Measurements from ENCODE around the gene ABCA9. TPM values are rescaled to one million over a fixed set of nuclear protein-coding genes. Genes with fewer than 3 reads are reported as not detected.

Gene ABCA9
- total RNA-seq, 4 donors from 2014 or later, result 6.0 to 38.2 (median 8.5) TPM

DNA sequence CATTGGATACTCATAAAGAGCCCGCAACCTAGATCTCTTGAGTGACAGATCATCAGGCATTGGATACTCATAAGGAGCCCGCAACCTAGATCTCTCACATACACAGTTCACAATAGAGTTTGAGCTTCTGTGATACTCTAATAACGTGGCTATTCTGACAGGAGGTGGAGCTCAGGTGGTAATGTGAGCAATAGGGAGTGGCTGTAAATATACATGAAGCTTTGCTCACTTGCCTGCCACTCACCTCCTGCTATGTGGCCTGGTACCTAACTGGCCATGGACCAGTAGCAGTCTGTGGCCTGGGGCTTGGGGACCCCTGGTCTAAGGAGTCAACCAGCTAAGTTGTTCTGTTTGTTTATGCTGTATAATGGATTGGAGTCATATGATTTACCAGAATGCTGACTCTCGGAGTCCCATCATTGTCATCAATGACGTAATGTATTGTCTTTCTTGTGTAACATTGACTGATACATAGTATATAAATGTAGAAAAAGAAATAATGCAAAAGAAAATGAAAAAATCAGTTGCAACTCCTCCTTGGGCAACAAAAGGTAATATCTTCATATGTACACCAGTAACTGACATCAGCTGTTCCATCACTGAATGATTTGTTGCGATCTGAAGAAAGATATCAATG, 17.5 kb downstream of the ABCA9 start:
- no peaks in the 10 kb centered on the region for H3K27me3 ChIP-seq
- H3K9me3 ChIP-seq, result no peaks in the 10 kb centered on the region
- intact Hi-C loops (cut with DNase I; ENCODE audit: low total_unique reads), result no loop called here
- ATAC-seq (no peak), DNase-seq (no peak)
- no peak overlapping the region for H3K27ac ChIP-seq
- no peak for TF ChIP-seq POLR2A (IDR thresholded peaks at IDR 0.05)
- TF ChIP-seq, protein P1, sequence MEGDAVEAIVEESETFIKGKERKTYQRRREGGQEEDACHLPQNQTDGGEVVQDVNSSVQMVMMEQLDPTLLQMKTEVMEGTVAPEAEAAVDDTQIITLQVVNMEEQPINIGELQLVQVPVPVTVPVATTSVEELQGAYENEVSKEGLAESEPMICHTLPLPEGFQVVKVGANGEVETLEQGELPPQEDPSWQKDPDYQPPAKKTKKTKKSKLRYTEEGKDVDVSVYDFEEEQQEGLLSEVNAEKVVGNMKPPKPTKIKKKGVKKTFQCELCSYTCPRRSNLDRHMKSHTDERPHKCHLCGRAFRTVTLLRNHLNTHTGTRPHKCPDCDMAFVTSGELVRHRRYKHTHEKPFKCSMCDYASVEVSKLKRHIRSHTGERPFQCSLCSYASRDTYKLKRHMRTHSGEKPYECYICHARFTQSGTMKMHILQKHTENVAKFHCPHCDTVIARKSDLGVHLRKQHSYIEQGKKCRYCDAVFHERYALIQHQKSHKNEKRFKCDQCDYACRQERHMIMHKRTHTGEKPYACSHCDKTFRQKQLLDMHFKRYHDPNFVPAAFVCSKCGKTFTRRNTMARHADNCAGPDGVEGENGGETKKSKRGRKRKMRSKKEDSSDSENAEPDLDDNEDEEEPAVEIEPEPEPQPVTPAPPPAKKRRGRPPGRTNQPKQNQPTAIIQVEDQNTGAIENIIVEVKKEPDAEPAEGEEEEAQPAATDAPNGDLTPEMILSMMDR (IDR thresholded peaks at IDR 0.05 in 4 of 5, conservative IDR thresholded peaks at IDR 0.05 in 1 of 5), result no peak
- H3K36me3 ChIP-seq, result peaks cover 0 to 35% of the 10 kb centered on the region in 2 donors
- H3K4me1 ChIP-seq, result no peaks in the 10 kb centered on the region
- in situ Hi-C loops (cut with MboI; ENCODE audit: low sequenced_read_pairs in 4 of 4), result loop anchor here in 1 of 4 donors (10.0 kb wide), 1 partner anchor 248 kb away; no protein-coding TSS in a partner anchor
- H3K4me3 ChIP-seq, result no peak overlapping the region

DNA sequence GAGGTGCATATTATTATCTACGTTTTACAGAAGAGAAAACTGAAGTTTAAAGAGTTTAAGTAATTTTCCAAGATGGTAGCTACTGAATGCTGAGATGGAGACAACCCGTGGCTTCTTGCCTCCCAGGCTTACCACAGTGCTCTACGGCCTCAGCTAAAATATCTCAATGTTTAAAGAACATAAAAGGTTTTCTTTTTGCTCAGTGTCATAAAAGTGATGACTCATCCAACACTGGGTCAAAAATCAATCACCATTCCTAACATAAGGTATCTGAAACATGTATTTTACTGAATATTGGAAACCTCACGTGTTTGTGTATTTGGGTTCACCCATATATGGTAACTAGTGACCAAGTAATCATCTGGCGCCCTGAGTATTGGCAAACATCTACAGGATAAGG, 18.4 kb downstream of the ABCA9 start:
- Histone ChIP-seq H3K9me3 (peaks cover 0 to 2% (median 0%) of the 10 kb centered on the region in 3 donors), H3K27me3 (no peaks in the 10 kb centered on the region), H3K36me3 (peaks cover 0 to 32% of the 10 kb centered on the region in 2 donors), H3K4me3 (no peak overlapping the region), H3K4me1 (no peaks in the 10 kb centered on the region), H3K27ac (no peak overlapping the region)
- in situ Hi-C loops (cut with MboI; ENCODE audit: low sequenced_read_pairs in 4 of 4), result loop anchor here in 1 of 4 donors (10.0 kb wide), 1 partner anchor 248 kb away; no protein-coding TSS in a partner anchor
- intact Hi-C loops (cut with DNase I; ENCODE audit: low total_unique reads), result no loop called here
- TF ChIP-seq, protein P1 (IDR thresholded peaks at IDR 0.05 in 4 of 5, conservative IDR thresholded peaks at IDR 0.05 in 1 of 5), result no peak
- TF ChIP-seq POLR2A (IDR thresholded peaks at IDR 0.05), result no peak
- no peak for DNase-seq
- no peak for ATAC-seq

DNA sequence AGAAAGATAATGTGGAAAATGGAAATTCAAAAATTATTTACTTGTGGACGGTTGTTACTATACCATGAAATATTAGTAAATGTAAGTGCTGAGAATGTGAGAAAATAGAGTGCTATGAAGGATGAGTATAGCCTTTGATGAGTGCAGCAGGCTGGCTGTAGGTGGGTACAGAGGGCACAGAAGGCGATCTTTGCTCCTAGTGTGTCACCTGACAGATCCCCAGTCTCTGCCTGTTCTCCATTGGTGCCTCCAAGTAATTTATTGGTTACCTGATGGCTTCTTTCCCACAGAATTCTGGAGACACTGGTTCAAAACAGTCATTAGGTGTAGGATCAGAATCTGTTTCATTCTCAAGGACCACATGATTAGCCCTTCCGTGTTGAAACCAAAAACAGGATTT, 28.9 kb downstream of the ABCA9 start:
- ATAC-seq (no peak), DNase-seq (no peak)
- no peak for TF ChIP-seq POLR2A (IDR thresholded peaks at IDR 0.05)
- TF ChIP-seq, protein P1 (IDR thresholded peaks at IDR 0.05 in 4 of 5, conservative IDR thresholded peaks at IDR 0.05 in 1 of 5), result no peak
- Histone ChIP-seq H3K27me3 (no peaks in the 10 kb centered on the region), H3K27ac (no peak overlapping the region), H3K4me3 (no peak overlapping the region), H3K4me1 (no peaks in the 10 kb centered on the region), H3K9me3 (no peaks in the 10 kb centered on the region), H3K36me3 (peaks cover 3 to 77% of the 10 kb centered on the region in 2 donors)
- intact Hi-C loops (cut with DNase I; ENCODE audit: low total_unique reads), result no loop called here
- in situ Hi-C loops (cut with MboI; ENCODE audit: low sequenced_read_pairs in 4 of 4), result no loop called here

DNA sequence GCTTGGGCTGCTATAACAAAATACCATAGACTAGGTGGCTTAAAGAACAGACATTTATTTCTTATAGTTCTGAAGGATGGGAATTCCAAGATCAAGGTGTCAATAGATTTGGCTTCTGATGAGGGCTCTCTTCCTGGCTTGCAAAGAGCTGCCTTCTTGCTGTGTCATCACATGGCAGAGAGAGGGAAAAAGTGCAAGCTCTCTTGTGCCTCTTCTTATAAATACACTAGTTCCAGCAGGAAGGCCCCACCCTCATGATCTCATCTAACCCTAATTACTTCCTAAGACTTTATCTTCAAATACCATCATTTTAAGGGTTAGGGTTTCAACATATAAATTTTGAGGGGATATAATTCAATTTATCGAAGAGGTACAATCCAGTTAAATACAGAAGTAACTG, 30.6 kb downstream of the ABCA9 start:
- in situ Hi-C loops (cut with MboI; ENCODE audit: low sequenced_read_pairs in 4 of 4), result no loop called here

More for the DNA sequence above, 30.6 kb downstream of the ABCA9 start:
- peaks cover 3 to 86% of the 10 kb centered on the region in 2 donors for H3K36me3 ChIP-seq
- H3K27me3 ChIP-seq, result no peaks in the 10 kb centered on the region
- no peaks in the 10 kb centered on the region for H3K9me3 ChIP-seq
- no peak for TF ChIP-seq POLR2A (IDR thresholded peaks at IDR 0.05)
- TF ChIP-seq, protein P1 (IDR thresholded peaks at IDR 0.05 in 4 of 5, conservative IDR thresholded peaks at IDR 0.05 in 1 of 5), result no peak
- no peak for ATAC-seq
- H3K4me3 ChIP-seq, result no peak overlapping the region
- H3K27ac ChIP-seq, result no peak overlapping the region
- H3K4me1 ChIP-seq, result no peaks in the 10 kb centered on the region
- DNase-seq, result no peak
- intact Hi-C loops (cut with DNase I; ENCODE audit: low total_unique reads), result no loop called here
